Measurements from ENCODE around the gene CGB2. TPM values are rescaled to one million over a fixed set of nuclear protein-coding genes. Genes with fewer than 3 reads are reported as not detected.
"Not testable (repeated sequence)": the region's sequence is repeated elsewhere in the genome, so short reads cannot be mapped to it uniquely, and the experiment has no call there.

Gene CGB2
- total RNA-seq, 2 experiments from 2014 or later: not detected

DNA sequence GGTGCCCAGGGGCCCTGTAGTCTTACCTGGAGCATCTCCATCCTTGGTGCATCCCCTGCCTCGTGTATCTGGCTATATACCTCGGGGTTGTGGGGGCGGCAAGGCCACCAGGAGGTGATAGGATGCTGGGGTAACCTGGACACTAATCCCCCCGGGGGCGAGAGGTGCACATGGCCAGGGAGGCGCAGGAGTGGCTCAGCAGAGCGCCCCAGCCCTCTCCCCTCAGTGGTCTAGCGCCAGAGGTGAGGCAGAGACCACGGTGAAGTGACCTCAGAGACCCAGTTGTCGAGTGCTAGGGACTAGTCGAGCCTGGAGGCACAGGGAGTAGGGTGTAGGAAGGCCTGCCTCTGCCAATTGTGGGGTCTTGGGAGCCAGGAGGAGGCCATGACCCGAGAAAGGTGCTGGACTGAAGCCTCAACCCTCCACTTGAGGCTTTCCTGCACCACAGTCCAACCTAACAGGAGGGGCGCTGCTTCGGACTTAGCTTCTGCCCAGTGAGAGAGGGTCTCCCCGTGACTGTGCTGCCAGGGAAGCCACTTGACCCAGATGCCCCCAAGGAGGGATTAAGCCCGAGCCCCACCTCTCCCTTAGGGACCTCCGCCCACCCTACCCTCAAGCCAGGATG lies 14.5 kb upstream of the CGB2 start, which contains the start of gene LHB:
Gene LHB, minus strand, starts transcription at position 51 of the 625 bp plus-strand sequence. Its CDS starts 10 bp downstream, at position 41.
- no peak for DNase-seq (ENCODE audit: low spot score)
- Histone ChIP-seq H3K27ac (ENCODE audit: low read depth, low read length, poor library complexity, severe bottlenecking) (no peak within 1 kb of the TSS), H3K4me1 (ENCODE audit: insufficient read depth, low read length, poor library complexity, severe bottlenecking) (peaks cover 43% of the 10 kb centered on the region), H3K4me2 (ENCODE audit: low read length) (peak within 1 kb of the TSS; percentile 74), H2AFZ (ENCODE audit: low read length) (no peak within 1 kb of the TSS), H3K79me2 (ENCODE audit: insufficient read depth, low read depth, low read length) (no peaks in the 10 kb centered on the region), H3K9me3 (ENCODE audit: low read length) (no peaks in the 10 kb centered on the region), H3K36me3 (ENCODE audit: insufficient read depth, low read length) (peaks cover 40% of the 10 kb centered on the region), H3K9me2 (ENCODE audit: insufficient read depth, low read length) (no peaks in the 10 kb centered on the region), H4K20me1 (ENCODE audit: insufficient read depth, low read length) (no peaks in the 10 kb centered on the region), H3K4me3 (ENCODE audit: low read depth, low read length, poor library complexity, severe bottlenecking) (peak within 1 kb of the TSS; percentile 45)
- TF ChIP-seq EZH2phosphoT487 (IDR thresholded peaks at IDR 0.05; ENCODE audit: borderline replicate concordance, low read depth, low read length): no peak
- TF ChIP-seq, protein P1, sequence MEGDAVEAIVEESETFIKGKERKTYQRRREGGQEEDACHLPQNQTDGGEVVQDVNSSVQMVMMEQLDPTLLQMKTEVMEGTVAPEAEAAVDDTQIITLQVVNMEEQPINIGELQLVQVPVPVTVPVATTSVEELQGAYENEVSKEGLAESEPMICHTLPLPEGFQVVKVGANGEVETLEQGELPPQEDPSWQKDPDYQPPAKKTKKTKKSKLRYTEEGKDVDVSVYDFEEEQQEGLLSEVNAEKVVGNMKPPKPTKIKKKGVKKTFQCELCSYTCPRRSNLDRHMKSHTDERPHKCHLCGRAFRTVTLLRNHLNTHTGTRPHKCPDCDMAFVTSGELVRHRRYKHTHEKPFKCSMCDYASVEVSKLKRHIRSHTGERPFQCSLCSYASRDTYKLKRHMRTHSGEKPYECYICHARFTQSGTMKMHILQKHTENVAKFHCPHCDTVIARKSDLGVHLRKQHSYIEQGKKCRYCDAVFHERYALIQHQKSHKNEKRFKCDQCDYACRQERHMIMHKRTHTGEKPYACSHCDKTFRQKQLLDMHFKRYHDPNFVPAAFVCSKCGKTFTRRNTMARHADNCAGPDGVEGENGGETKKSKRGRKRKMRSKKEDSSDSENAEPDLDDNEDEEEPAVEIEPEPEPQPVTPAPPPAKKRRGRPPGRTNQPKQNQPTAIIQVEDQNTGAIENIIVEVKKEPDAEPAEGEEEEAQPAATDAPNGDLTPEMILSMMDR (conservative IDR thresholded peaks at IDR 0.05; ENCODE audit: low read length): no peak
- CTCF ChIA-PET (ENCODE audit: unreplicated experiment): no interaction called here
- no TSS peak for BruUV-seq (replicated peaks)
- intact Hi-C loops (cut with micrococcal nuclease; ENCODE audit: unreplicated experiment): no loop called here
- POLR2A ChIA-PET: interaction anchor here (0.6 kb wide), 1 partner anchor 273 kb away, joined by 3 read pairs; no protein-coding TSS in a partner anchor

DNA sequence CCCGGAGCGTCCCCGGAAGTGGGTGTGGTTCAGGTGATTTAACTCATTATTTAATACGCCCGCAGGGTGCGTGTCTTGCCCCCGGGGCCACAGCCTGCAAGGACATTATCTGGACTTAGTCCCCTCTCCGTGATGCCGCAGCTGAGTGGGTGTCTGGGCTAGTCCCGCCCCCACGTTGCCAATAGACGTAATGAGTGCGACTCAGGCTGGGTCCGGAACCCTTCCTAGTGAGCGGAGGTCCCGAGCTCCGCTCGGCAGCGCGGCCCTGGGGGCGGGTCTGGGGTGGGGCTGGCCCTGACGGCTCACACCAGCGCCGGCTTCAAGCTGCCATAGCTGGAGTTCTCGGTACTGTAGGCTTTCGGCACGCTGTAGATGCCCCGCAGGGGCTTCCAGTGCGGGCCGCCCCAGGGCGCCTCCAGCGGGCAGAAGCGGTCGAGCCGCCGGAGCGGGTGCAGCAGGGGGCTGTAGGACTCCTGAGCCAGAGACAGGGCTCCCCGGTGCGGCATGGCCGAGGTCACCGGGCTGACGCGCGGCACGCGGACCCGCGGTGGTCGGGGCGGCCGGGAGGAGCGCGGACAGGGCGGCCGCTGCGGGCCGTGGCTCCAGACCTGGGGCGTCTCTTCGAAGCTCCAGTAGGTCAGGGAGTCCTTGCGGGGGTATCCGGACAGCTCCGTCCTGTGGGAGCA lies 13.9 kb upstream of the CGB2 start:
- Histone ChIP-seq H4K20me1 (ENCODE audit: insufficient read depth, low read length) (no peaks in the 10 kb centered on the region), H3K4me1 (ENCODE audit: insufficient read depth, low read length, poor library complexity, severe bottlenecking) (peaks cover 43% of the 10 kb centered on the region), H3K4me2 (ENCODE audit: low read length) (peak overlapping the region; percentile 74), H3K9me3 (ENCODE audit: low read length) (no peaks in the 10 kb centered on the region), H2AFZ (ENCODE audit: low read length) (no peak overlapping the region), H3K79me2 (ENCODE audit: insufficient read depth, low read depth, low read length) (no peaks in the 10 kb centered on the region), H3K9me2 (ENCODE audit: insufficient read depth, low read length) (no peaks in the 10 kb centered on the region), H3K4me3 (ENCODE audit: low read depth, low read length, poor library complexity, severe bottlenecking) (peak overlapping the region; percentile 45), H3K27ac (ENCODE audit: low read depth, low read length, poor library complexity, severe bottlenecking) (no peak overlapping the region), H3K36me3 (ENCODE audit: insufficient read depth, low read length) (peaks cover 34% of the 10 kb centered on the region)
- ChIA-PET CTCF (ENCODE audit: unreplicated experiment) (no interaction called here), POLR2A (interaction anchor here (0.6 kb wide), 1 partner anchor 273 kb away, joined by 3 read pairs; no protein-coding TSS in a partner anchor)
- BruUV-seq (replicated peaks): no TSS peak
- no peak for TF ChIP-seq EZH2phosphoT487 (IDR thresholded peaks at IDR 0.05; ENCODE audit: borderline replicate concordance, low read depth, low read length)
- TF ChIP-seq, protein P1 (conservative IDR thresholded peaks at IDR 0.05; ENCODE audit: low read length): peak; percentile 72
- peak; percentile 73 for DNase-seq (ENCODE audit: low spot score)
- intact Hi-C loops (cut with micrococcal nuclease; ENCODE audit: unreplicated experiment): no loop called here

DNA sequence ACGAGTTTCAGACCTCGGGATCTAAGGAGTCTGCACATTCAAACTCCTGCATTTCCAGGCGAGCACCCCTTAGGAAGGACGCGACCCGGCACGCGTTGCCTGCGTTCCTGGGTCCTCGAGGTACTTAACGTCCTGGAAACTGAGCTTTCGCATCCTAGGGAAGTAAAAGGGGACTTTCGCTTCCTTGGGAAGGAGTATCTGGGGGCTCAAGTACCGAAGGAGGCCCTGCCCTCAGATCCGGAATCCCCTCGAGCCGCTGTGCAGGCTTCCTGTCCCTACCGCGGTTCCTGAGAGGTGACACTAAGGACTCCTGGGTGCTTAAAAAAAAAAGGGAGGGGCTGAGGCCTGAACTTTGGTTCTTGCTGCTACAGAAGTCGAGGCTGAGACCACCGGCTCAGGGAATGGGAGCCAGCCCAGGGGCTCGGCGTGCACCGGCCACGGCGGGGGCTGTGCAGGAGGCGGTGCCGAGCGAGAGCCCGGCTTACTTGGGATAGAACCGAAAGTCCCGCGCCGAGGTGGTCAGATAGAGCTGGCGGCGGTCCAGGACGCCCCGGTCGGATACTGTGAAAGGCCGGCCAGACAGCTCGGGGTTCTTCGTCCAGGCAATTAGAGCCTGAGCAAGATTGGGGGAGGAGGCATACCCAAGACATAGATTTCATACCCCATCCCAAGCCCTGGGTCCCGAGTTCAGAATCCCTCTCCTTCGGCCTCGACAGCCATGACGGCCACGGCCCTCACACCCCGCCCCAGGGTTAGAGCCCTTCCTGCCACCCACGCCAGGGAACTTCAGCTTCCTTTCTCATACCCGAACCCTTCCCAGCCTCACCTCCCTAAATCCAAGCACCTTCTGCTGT lies 13.1 kb upstream of the CGB2 start:
- H3K9me2 ChIP-seq (ENCODE audit: insufficient read depth, low read length); H3K27ac ChIP-seq (ENCODE audit: low read depth, low read length, poor library complexity, severe bottlenecking); POLR2A ChIA-PET; intact Hi-C loops (cut with micrococcal nuclease; ENCODE audit: unreplicated experiment); CTCF ChIA-PET (ENCODE audit: unreplicated experiment); BruUV-seq (replicated peaks); DNase-seq (ENCODE audit: low spot score); H4K20me1 ChIP-seq (ENCODE audit: insufficient read depth, low read length); H3K79me2 ChIP-seq (ENCODE audit: insufficient read depth, low read depth, low read length); H2AFZ ChIP-seq (ENCODE audit: low read length); H3K9me3 ChIP-seq (ENCODE audit: low read length): not testable (repeated sequence)
- Histone ChIP-seq H3K4me1 (ENCODE audit: insufficient read depth, low read length, poor library complexity, severe bottlenecking) (peaks cover 43% of the 10 kb centered on the region), H3K4me2 (ENCODE audit: low read length) (peak overlapping the region; percentile 74; the same call in 1 of the 2 replicates), H3K36me3 (ENCODE audit: insufficient read depth, low read length) (peaks cover 28% of the 10 kb centered on the region), H3K4me3 (ENCODE audit: low read depth, low read length, poor library complexity, severe bottlenecking) (peak overlapping the region; percentile 45)

Measured in OCI-LY7 (cell line).